ENCODE results near the gene TPPP. TPM values are rescaled to one million over a fixed set of nuclear protein-coding genes. Genes with fewer than 3 reads are reported as not detected.
"Not testable (repeated sequence)": the region's sequence is repeated elsewhere in the genome, so short reads cannot be mapped to it uniquely, and the experiment has no call there.

Gene TPPP
- total and polyA plus RNA-seq, 12 donors: 4.6 to 50.6 (median 12.2) TPM

GRCh38 chr5:636951-637350 is 56.2 kb downstream of the TPPP start:
- Histone ChIP-seq H3K27ac (no peak overlapping the region), H3K4me1 (no peaks in the 10 kb centered on the region), H3K4me3 (no peak overlapping the region), H3K9me3 (peaks cover 0 to 8% (median 0%) of the 10 kb centered on the region in 11 donors), H3K27me3 (no peaks in the 10 kb centered on the region), H3K36me3 (peaks cover 0 to 73% (median 24%) of the 10 kb centered on the region in 9 donors)
- no peak for TF ChIP-seq CTCF (IDR thresholded peaks at IDR 0.05)
- 90 to 96% methylated on average over 20 of the region's 20 CpGs for WGBS, 2 donors
- intact Hi-C loops (cut with DNase I): no loop called here
- no peak for DNase-seq
- ATAC-seq: no peak

- WGBS, 2 donors: 95 to 98% methylated on average over 18 of the region's 18 CpGs
- no peak for TF ChIP-seq CTCF (IDR thresholded peaks at IDR 0.05)
- H3K9me3 ChIP-seq: peaks cover 0 to 8% (median 0%) of the 10 kb centered on the region in 11 donors
- no peak overlapping the region for H3K27ac ChIP-seq
- no peaks in the 10 kb centered on the region for H3K4me1 ChIP-seq
- no peak for DNase-seq
- intact Hi-C loops (cut with DNase I): no loop called here
- H3K4me3 ChIP-seq: no peak overlapping the region
- peaks cover 0 to 63% (median 23%) of the 10 kb centered on the region in 9 donors for H3K36me3 ChIP-seq
- no peak for ATAC-seq
- H3K27me3 ChIP-seq: no peaks in the 10 kb centered on the region
Observed at GRCh38 chr5:635306-636055, 57.7 kb downstream of the TPPP start.

GRCh38 chr5:634191-634590 is 59.0 kb downstream of the TPPP start:
- H3K27ac ChIP-seq: no peak overlapping the region
- no peak for DNase-seq
- WGBS, 2 donors: 95 to 96% methylated on average over 12 of the region's 12 CpGs
- H3K36me3 ChIP-seq: peaks cover 0 to 50% (median 20%) of the 10 kb centered on the region in 9 donors
- peaks cover 0 to 8% (median 0%) of the 10 kb centered on the region in 11 donors for H3K9me3 ChIP-seq
- H3K27me3 ChIP-seq: no peaks in the 10 kb centered on the region
- no peaks in the 10 kb centered on the region for H3K4me1 ChIP-seq
- no peak overlapping the region for H3K4me3 ChIP-seq
- intact Hi-C loops (cut with DNase I): no loop called here
- no peak for TF ChIP-seq CTCF (IDR thresholded peaks at IDR 0.05)
- ATAC-seq: no peak

- intact Hi-C loops (cut with DNase I): no loop called here
- ATAC-seq (no peak), DNase-seq (no peak)
- Histone ChIP-seq H3K4me3 (no peak overlapping the region), H3K27me3 (no peaks in the 10 kb centered on the region), H3K9me3 (peaks cover 0 to 8% (median 0%) of the 10 kb centered on the region in 11 donors), H3K27ac (no peak overlapping the region), H3K4me1 (no peaks in the 10 kb centered on the region), H3K36me3 (peaks cover 0 to 43% (median 20%) of the 10 kb centered on the region in 9 donors)
- no peak for TF ChIP-seq CTCF (IDR thresholded peaks at IDR 0.05)
- WGBS, 2 donors: 80 to 83% methylated on average over 20 of the region's 20 CpGs
Observed at GRCh38 chr5:633501-633955, 59.6 kb downstream of the TPPP start.

- 87 to 93% methylated on average over 21 of the region's 21 CpGs for WGBS, 2 donors
- DNase-seq; ATAC-seq; intact Hi-C loops (cut with DNase I); H3K9me3 ChIP-seq; H3K4me3 ChIP-seq; H3K4me1 ChIP-seq; H3K27me3 ChIP-seq; H3K27ac ChIP-seq: not testable (repeated sequence)
- H3K36me3 ChIP-seq: peaks cover 0 to 29% (median 0%) of the 10 kb centered on the region in 9 donors
Observed at GRCh38 chr5:628351-629205, 64.6 kb downstream of the TPPP start.
